GM18870 (cell line): ENCODE data around the gene DCAF15.
"Not testable (repeated sequence)": the region's sequence is repeated elsewhere in the genome, so short reads cannot be mapped to it uniquely, and the experiment has no call there.

Experiments
- ATAC-seq: cut with Tn5 transposase; IDR thresholded peaks from one replicate; pipeline ENCODE4 v1.9.1; 2021; ENCODE audit warnings: moderate library complexity; ENCODE audit not compliant: unreplicated experiment

Gene DCAF15

DNA sequence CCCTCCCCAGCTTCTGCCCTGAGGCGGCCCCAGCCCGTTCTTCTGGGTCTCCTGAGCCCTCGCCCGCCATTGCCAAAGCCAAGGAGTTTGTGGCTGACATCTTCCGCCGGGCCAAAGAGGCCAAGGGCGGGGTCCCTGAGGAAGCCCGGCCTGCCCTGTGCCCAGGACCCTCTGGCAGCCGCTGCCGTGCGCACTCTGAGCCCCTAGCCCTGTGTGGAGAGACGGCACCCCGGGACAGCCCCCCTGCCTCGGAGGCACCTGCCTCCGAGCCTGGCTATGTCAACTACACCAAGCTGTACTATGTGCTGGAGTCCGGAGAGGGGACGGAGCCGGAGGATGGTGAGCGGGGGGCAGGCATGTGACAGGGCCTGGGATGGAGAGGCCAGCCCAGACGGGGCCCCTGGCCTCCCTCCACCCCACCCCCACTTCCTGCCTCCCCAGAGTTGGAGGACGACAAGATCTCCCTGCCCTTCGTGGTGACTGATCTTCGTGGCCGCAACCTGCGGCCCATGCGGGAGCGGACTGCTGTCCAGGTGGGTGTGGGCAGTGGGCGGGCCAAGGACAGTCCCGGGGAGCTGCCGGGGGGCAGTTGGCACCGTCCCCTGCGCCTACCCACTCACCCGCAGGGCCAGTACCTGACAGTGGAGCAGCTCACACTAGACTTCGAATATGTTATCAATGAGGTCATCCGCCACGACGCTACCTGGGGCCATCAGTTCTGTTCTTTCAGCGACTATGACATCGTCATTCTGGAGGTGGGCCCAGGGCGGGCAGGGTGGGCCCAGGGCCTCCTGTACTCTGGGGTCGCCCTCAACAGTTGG, 7.0 kb downstream of the DCAF15 start:
- no peak for ATAC-seq

DNA sequence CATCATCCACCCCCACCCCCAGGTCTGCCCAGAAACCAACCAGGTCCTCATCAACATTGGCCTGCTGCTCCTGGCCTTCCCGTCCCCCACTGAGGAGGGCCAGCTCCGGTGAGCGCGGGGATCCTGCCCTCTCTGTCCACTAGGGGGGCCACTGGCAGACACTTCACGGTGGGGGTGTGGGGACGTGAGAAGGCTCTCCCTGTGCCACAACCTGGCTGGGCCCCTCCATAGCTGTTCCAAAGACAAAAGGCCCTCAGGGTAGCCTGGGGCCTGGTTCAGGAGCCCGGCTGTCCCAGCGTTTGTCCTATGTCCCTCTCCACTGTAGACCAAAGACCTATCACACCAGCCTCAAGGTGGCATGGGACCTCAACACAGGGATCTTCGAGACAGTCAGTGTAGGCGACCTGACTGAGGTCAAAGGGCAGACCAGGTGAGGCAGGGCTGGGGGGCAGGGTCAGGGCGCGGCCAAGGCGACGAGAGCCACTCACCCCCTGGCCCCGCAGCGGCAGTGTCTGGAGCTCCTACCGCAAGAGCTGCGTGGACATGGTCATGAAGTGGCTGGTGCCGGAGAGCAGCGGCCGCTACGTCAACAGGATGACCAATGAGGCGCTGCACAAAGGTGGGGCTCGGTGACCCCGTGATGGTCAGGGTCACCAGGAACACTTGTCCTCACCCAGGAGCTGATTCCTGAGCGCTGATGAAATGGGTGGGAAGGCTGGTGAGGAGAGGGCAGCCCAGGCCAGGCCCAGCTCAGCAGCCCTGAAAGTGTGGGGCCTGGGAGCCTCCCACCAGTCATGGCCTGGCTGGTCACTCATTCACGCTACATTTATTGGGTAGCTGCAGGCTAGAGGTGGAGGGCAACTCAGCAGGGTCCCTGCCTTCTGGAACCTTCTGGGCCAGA, 7.9 kb downstream of the DCAF15 start:
- no peak for ATAC-seq

DNA sequence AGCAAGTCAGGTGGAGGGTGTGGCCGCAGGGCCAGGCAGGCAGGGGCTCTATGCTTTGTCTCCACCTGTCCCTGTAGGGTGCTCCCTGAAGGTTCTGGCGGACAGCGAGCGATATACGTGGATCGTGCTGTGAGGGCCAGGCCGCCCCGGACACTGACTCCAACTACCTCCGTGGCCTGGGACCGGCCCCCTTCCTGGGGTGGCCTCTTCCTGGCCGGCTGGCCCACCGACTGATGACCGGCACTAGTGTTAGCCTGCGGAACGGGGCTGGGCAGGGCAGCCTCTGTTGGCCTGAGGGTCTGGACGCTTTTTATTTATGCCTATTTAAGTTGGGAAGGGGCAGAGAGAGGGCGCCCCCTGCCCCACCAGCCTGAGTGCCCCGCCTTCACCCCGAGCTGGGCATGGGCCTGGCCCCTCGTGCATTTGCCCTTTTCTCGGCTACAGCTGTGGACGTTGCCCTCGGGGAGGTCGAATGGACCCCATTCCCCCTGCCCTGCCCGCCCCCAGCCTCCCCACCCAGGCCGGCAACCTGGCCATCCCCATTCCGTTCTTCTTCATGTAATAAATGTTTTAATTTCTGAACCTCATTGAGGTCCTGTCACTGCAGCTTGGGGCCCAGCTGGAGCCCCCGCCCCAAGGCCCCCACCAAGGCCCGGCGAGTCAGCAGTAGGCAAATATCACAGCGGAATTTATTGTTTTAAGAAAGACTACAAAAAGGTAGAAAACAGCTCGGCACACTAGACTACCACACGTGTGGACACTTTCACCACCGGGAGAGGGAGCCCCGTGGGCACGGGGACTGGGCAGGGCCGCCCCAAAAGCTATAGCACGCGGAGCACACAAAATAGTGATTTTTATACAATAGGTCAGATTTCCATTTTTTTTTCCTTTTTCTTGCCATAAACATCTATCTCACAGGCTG, 8.8 kb downstream of the DCAF15 start:
- ATAC-seq = no peak

DNA sequence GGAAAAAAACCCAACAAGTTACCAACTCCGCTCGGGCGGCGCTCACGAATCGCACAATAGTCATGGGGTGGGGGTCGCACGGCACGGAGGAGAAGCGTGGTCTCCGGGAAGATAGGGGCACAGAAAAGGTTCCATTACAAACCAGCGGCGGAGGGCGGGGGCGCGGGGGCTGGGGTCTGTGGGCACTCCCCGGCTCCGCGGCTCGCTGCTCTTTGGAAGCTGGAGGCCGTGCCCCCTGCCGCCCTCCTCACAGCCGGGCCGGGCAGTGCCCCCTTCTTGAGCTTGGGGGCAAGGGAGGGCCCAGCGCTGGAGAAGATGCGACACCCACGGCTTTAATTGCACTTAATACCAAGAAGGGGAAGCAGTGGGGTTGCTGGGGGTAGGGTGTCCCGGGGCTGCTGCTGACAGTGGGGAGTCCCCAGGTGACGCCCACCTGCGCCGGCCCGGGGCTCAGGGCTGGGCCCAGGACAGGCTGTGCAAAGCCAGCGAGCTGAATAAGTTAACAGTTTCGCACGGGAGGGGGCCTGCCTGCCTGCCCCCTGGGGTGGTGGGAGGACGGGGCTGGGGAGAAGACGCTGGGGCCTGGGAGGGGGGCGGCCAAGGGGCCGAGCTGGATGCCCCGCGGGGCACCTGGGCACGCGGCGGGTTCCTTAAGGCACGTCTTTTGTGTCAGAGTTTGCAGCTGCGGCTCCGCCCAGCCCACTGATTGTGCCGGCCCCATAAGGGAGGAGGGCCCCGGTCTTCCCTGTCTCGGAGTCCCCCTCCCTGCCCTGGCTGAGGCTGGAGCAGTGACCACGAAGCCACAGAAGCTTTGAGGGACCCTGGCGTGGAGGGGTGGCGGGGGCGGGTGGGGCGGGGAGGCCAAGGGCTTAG, 9.8 kb downstream of the DCAF15 start:
- ATAC-seq = no peak

DNA sequence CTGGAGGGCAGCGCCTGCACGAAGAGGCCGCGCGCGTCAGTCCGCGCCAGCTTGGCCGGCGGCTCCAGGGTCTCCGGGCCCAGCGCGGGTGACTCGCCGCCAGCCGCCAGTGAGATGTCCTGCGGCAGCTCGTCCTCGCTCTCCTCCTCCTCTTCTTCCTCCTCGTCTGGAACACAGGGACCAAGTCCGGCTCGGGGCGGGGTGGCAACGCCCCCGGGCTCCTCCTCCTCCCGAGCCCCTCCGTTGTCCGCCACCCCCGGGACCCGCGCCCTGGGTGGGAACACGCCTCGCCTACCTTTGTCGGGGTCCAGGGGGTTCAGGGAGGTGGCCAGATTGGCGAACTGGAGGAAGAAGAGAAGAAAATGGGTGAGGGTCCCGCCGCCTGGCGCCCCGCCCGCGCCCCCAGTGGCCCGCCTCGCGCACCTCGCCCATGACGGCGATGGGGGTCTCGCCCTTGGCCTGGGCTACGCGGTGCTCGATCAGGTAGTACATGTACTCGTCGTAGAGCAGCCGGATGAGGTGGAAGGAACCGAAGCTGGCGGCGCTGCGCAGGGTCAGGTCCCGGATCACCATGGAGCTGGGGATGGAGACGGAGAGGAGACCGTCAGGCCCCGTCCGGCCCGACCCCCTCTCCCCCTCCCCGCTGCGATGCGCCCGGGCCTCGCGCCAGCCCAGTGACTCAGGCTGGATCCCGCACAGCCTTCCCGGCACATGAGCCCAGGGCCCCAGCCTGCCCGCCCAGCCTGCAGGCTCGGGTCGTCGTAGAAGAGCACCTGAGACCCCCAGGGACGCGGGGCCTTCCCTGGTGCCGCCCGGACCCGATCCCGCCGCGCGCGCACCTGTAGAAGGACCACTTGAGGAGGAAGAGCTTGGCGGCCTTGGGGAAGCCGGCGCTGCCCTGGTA, 10.6 kb downstream of the DCAF15 start:
- ATAC-seq = no peak

DNA sequence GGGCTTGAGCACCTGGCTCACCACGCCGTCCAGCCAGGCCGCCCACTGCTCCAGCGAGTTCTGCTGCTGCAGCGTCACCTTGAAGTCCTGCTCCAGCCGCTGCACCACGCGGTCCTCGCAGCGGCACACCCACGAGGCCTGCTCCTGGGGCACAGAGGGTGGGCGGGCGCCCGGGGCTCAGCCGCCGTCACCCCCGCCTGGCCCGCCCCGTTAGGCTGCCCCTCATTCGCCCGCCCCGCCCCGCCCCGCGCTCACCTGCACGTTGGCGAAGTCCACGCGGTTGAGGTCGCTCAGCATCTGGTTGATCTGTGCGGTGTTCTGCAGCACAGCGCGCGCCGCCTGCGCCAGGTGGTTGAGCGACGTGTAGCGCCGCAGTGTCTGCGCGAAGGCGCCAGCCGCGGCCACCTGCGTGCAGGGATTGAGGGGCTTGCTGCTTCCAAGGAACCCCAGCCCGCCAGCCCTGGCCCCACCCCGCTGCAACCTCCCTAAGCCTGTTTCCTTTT, 11.3 kb downstream of the DCAF15 start:
- ATAC-seq = no peak

DNA sequence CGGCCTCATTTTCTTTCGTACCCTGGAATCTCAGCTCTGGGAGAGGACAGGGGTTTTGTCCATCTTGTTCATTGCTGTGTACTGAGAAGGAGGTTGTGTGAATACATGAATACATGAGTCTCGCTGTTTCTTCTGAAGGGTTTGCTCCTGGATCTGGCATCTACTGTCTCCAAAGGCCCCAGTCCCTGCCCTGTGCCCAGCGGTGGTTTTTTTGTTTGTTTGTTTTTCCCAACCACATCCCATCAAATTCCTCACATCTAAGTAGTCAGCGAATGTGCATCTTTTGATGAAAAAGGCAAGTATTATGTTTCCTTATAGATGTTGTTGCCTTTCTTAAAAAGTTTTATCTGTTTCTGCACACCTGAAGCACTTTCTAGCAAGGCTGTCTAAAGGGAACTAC, 12.5 kb downstream of the DCAF15 start:
- ATAC-seq = no peak

DNA sequence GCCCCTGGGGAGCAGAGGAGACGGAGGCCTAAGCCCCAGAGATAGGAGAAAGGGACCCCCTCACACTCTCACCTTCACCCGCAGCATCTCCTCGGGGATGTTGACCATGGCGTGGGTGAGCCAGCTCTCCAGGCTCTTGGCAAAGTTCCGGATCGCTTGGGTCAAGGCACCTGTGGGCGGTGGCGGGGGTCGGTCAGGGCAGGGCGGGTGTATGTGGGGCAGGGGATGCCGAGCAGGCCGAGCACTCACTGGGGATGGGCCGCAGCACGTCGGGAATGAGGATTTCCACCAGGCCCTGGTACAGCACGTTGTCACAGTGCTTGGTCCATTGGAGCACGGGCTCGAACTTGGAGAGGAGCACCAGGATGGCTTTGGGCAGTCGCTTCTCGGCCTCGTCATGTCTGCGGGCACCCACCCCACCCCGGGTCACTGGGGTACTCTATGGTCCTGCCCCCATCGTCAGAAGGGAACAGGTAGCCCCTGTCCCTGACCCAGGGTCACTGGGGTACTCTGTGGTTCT, 13.1 kb downstream of the DCAF15 start:
- no peak for ATAC-seq

DNA sequence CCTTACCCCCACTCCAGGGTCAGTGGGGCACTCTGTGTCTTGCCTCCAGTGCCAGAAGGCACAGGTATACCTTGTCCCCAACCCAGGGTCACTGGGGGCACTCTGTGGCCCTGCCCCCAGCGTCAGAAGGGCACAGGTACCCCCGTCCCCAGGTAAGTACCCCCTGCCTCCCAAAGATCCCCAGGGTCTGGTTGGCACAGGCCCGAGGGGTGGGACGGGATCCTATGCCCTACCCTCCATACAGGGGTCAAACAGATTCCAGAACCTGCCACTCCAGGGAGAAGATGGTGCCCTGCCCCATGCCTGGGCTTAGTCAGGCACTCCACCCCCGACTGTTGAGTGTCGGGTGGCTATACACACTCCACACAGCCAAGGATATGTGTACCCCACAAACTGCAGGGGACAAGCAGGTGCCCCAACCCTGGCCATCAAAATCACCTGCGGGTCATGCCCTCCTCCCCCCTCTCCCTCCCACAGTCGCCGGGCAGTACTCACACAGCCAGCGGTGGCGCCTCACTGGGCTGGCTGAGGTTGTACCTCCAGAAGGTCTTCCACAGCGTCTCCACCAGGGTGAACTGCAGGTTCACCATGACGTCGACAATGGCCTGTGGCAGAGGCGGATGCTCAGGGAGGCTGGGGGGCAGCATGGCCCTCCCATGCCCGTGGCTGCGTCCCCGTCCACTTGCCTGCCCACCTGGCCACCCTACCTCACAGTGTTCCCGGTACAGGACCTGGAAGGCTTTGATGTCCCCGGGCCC, 13.8 kb downstream of the DCAF15 start:
- no peak for ATAC-seq

DNA sequence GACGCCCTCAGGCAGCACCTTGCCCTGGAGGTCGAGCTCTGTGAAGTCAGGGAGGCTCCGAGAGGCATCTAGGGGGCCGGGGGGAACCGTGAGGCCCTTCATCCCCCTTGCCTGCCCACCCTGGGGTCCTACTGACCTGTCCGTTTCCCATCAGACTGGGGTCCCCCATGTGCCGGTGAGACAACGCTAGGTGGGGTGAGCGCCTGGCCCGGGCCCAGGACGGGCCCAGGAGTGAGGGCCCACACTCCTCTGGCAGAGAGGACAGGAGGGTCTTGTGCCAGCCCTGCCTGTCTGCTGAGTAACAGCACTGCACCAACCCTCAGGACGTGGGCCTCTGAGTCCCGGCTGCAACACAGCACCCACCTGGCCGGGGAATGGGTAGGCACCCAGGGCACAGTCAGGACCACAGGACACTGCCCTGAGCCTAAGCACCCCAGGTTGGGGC, 14.4 kb downstream of the DCAF15 start:
- ATAC-seq = no peak

DNA sequence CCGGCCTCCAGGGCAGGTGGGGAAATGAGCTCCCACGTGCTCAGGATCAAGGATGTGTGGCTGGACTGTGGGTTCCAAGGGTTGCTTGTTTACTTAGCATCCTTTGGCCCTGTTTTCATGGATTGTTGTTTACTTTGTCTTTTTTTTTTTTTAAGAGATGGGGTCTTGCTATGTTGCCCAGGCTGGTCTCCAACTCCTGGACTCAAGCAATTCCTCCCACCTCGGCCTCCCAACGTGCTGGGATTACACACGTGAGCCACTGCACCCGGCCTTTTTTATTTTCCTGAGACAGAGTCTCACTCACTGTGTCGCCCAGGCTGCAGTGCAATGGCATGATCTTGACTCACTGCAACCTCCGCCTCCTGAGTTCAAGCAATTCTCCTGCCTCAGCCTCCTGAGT, 14.9 kb downstream of the DCAF15 start:
- not testable (repeated sequence) for ATAC-seq

DNA sequence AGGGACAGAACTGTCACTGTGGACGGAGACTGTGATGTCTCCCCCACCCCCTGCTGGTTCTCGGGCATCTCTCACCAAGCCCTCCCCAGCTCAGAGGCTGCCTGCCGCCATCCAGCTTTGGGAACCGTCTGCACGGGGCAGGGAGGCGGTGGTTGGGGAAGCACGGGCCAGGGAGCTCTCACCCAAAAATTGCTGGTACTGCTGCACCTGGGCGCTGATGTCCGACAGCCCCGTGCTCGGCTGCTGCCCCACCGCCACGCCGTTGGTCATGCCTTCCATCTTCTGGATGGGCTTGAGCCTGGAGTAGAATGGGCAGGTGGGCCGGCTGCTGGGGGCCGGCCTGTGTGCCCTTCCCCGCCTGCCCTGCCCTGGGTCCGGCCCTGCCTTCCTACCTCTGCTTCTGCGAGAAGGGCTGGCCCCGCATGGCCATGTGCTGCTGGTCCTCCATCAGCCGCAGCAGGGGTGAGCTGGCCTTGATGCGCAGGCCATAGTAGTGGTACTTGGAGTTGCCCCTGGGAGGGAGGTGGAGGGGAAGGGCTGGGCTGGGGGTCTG, 16.1 kb downstream of the DCAF15 start:
- ATAC-seq = no peak

DNA sequence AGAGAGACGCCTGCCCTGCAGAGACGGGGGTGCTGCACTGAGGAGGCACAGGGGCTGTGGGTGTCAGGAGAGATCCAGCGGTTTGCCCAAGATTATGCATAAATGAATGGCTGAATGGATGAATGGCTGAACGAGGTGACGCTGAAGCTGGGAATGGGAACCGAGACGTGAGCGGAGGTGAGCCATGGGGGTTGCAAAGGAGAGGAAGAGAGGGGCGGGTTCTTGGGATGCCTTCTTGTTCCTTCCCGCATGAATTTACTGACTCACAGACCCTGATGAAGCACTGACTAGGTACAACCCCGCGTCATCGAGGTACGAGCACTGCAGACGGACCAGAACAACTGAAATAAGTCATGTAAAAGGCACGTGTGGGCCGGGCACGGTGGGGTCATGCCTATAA, 16.7 kb downstream of the DCAF15 start:
- no peak for ATAC-seq

DNA sequence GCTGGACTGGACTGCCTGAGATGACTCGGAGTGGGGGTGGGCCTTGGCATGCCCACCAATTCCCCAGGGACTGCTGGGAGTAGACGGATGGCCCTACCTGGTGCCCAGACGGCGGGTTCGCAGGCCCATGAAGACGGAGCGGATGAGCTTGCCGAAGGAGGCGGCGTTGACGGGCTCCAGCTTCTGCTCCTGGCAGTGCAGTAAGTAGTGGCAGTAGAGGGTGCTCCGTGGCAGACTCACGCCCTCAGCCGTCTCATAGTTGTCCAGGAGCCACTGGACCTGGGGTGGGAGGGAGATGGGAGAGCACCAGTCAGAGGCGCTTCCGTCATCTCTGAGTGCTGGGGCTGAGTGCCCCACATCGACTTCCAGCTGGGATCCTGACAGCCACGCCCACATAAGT, 17.6 kb downstream of the DCAF15 start:
- no peak for ATAC-seq

DNA sequence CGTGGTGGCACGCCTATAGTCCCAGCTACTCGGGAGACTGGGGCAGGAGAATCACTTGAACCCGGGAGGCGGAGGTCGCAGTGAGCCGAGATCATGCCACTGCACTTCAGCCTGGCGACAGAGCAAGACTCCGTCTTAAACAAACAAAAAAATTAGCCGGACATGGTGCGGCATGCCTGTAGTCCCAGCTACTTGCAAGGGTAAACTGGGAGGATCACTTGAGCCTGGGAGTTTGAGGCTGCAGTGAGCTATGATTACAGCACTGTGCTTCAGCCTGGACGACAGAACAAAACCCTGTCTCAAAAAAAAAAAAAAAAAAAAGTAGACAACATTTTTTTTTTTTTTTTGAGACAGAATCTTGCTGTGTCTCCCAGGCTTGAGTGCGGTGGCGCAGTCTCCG, 19.6 kb downstream of the DCAF15 start:
- not testable (repeated sequence) for ATAC-seq

DNA sequence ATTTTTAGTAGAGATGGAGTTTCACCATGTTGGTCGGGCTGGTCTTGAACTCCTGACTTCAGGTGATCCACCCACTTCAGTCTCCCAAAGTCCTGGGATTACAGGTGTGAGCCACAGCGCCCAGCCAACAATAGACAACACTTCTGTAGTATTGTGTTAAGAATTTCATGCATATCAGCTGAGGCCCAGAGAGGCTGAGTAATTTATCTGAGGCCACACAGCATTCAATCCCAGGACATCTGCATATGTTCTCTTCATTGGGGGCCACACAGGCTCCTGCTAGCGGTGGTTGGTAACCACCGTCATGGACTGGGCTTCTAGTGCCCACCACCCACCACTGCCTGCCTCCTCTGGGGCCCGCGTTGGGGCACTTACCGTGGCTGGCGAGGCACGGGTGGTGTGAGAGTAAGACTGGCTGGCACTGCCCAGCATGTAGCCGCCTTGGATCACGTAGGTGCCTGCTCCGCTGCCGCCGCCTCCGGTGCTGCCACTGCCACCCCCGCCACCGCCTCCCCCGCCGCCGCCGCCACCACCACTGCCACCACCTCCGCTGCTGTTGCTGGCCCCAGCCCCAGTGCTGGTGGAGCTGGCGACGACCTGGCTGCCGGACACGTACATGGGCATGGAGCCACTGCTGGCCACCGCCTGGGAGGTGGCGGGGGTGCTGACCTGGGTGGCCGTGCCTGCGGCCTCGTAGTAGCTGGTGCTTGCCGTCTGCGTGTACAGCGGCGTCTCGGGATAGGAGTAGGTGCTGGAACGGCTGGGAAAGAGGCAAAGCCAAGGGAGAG, 20.3 kb downstream of the DCAF15 start:
- ATAC-seq = no peak

DNA sequence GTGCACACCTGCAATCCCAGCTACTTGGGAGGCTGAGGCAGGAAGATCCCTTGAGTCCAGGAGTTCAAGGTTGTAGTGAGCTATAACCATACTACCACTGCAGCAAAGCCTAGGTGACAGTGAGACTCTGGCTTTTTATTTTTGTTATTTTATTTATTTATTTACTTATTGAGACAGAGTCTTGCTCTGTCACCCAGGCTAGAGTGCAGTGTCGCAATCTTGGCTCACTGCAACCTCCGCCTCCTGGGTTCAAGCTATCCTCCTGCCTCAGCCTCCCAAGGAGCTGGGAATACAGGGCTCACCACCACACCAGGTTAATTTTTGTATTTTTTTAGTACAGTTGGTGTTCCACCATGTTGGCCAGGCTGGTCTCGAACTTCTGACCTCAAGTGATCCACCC, 21.2 kb downstream of the DCAF15 start:
- ATAC-seq = not testable (repeated sequence)
